GM20000 (cell line): ENCODE measurements around the gene KLF17.

Experiments used
- DNase-seq: peaks from one replicate; pipeline ENCODE4 v3.0.0; 2012; ENCODE audit warnings: low spot score
- CTCF ChIP-seq: IDR thresholded peaks from 2 replicates; pipeline ENCODE4 v1.5.1; 2012; ENCODE audit warnings: mild to moderate bottlenecking, control low read depth; ENCODE audit errors: extremely low read depth, missing control alignments

KLF17 gene

GRCh38 chr1:44118682-44119081, at the start of gene KLF17:
Gene KLF17 (plus strand): TSS chr1:44118821. CDS start chr1:44118908, 87 bp downstream.
- DNase-seq: no peak
- TF ChIP-seq CTCF: no peak

- TF ChIP-seq CTCF: no peak
- DNase-seq: no peak
Measured at GRCh38 chr1:44071461-44071860, 47.2 kb upstream of the KLF17 start.

- no peak for TF ChIP-seq CTCF
Measured at GRCh38 chr1:44072204-44072603, 46.4 kb upstream of the KLF17 start.

DNA sequence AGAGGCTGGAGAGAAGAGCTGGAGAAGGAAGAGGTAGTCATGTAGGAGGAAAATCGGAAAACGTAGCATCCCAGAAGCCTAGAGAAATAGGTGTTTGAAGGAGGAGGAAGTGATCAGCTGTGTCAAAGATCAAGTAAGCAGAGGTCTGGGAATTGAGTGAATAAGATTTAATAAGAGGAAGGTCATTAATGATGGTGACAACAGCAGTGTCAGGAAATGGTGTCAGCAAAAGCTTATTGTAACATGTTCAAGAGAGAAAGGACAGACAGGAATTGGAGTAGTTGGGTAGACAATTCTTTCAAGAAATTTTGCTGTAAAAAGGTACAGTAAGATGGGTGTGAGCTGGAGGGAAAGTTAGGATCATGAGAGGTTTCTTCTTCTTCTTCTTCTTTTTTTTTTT, 45.8 kb upstream of the KLF17 start:
- no peak for TF ChIP-seq CTCF
- DNase-seq: no peak

More at GRCh38 chr1:44072204-44072603, 46.4 kb upstream of the KLF17 start:
- no peak for DNase-seq

- TF ChIP-seq CTCF: no peak
- DNase-seq: no peak
Measured at GRCh38 chr1:44073528-44073927, 45.1 kb upstream of the KLF17 start.

GRCh38 chr1:44074415-44074814, 44.2 kb upstream of the KLF17 start:
- no peak for TF ChIP-seq CTCF
- no peak for DNase-seq

DNA sequence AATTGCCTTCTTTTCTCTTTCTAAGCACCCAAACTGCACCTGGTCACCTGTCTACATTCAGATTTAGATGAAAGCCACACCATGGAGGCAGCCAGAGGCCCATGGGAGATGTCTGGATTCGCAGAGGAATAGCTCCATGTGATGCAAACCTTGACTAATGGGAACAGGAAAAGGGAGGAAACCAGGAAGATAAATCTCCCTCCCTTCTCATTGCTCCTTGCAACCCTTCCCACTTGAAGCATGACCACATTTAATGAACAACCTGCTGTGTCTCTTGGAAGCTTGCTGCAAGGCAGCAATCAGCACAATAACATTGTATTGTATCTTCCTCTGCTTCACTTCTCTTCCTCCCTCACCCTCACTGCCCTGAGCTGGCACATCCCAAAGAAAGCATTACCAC, 42.6 kb upstream of the KLF17 start:
- TF ChIP-seq CTCF: no peak
- no peak for DNase-seq
